SK-N-MC (cell line): ENCODE measurements around the gene NANOS3.

Experiments
- EZH2 ChIP-seq: fragments of 200-600 bp; sonication (generic); IDR thresholded peaks from one replicate; pipeline ENCODE4 v1.6.1; 2017; ENCODE audit warnings: antibody characterized with exemption
- POLR2AphosphoS5 ChIP-seq: IDR thresholded peaks from 2 replicates; pipeline ENCODE4 v1.6.1; 2012; ENCODE audit warnings: mild to moderate bottlenecking, low read depth, low read length, borderline replicate concordance

DNA sequence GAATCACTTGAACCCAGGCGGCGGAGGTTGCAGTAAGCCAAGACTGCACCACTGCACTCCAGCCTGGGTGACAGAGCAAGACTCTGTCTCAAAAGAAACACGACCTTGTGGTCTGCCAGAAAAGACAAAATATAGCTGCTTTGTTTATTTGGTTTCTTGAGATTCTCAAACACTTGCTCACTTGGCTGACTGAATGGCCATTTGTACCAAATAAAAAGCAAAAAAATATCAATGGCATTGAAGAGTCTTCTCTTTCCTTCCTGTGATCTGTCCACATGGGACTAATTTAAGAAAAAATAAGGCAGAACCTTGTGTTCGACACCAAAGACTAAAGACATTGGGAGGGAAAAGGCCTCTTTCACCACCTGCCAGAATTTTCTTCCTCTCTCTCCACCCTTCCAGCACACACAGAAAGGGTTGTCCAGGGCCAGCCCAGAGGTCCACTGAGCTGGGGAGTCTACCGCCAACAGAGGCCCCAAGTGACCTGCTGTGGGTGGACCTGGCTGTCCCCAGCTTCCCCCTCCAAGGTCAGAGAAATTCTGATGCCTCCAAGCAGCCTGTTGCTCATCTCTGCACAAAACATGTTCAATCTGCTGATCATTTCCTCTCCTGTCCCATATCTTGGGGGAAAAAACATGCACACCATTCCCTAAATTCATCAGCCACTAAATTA, 23.1 kb downstream of the NANOS3 start:
- TF ChIP-seq EZH2: no peak
- TF ChIP-seq POLR2AphosphoS5: no peak
